Endothelial cell of umbilical vein (primary cell): Measurements from ENCODE around the gene IFNGR1. TPM values are rescaled to one million over a fixed set of nuclear protein-coding genes. Genes with fewer than 3 reads are reported as not detected.

Experiments
- BruUV-seq: library from RNA; stranded (reverse); fragments of 400-500 nt; replicated peaks from 2 replicates; lab custom pipeline; 2021; lab: Mats Ljungman, UMichigan
- CTCF ChIA-PET: fragments of 300-600, 350-600 bp; sonication (Branson Sonifier 250); formaldehyde crosslinking; loops from one replicate; lab custom pipeline; 2021; ENCODE audit warnings: antibody characterized with exemption, inconsistent platforms; lab: Charles Lee
- POLR2A ChIA-PET: fragments of 300-600, 350-600 bp; sonication (Branson Sonifier 250); formaldehyde crosslinking; loops from one replicate; lab custom pipeline; 2021; ENCODE audit warnings: antibody characterized with exemption, inconsistent platforms; lab: Charles Lee
- DNase-seq: peaks from one replicate; pipeline ENCODE4 v3.0.0-alpha.2; 2011; ENCODE audit warnings: low read depth, low spot score
- FAIRE-seq: peaks from 2 replicates; lab custom pipeline; 2011; peaks lifted over from hg19 to GRCh38; lab: Jason Lieb, UNC
- H2AFZ ChIP-seq: 2 replicates; pipeline ENCODE4 v1.6.0; 2012; ENCODE audit warnings: low read depth, low read length, control low read depth, inconsistent platforms
- H3K27ac ChIP-seq: 2 replicates; pipeline ENCODE4 v1.5.1; 2011; ENCODE audit warnings: low read depth, mild to moderate bottlenecking, control low read depth, low read length, moderate library complexity; ENCODE audit not compliant: insufficient read depth
- H3K27me3 ChIP-seq, 2 experiments: 2 replicates each; pipeline versions ENCODE4 v1.6.0 to v1.6.1; 2011; ENCODE audit warnings: low read length in 2 of 2, mixed read lengths in 1 of 2; ENCODE audit not compliant: control insufficient read depth in 2 of 2, insufficient read depth in 2 of 2
- H3K36me3 ChIP-seq, 2 experiments: 2 replicates in 1 of 2; 3 replicates in 1 of 2; pipeline ENCODE4 v1.5.1; 2011; ENCODE audit warnings: low read length in 2 of 2, mild to moderate bottlenecking in 1 of 2, moderate library complexity in 1 of 2; ENCODE audit not compliant: control insufficient read depth in 2 of 2, insufficient read depth in 2 of 2; ENCODE audit errors: extremely low read depth in 1 of 2
- H3K4me1 ChIP-seq: 3 replicates; pipeline ENCODE4 v1.5.1; 2011; ENCODE audit warnings: mild to moderate bottlenecking, low read length; ENCODE audit not compliant: control insufficient read depth, insufficient read depth; ENCODE audit errors: extremely low read depth
- H3K4me2 ChIP-seq: 2 replicates; pipeline ENCODE4 v1.6.1; 2011; ENCODE audit warnings: low read length, control low read depth, mixed read lengths; ENCODE audit not compliant: insufficient read depth
- H3K4me3 ChIP-seq, 3 experiments: fragments of 200-600 bp in 1 of 3; sonication (generic), shearing (Covaris generic) in 1 of 3; replicated peaks in 1 of 3; 2 replicates each; pipeline ENCODE4 v1.5.1; 2011 to 2016; ENCODE audit warnings: control low read depth in 3 of 3, low read length in 3 of 3, mild to moderate bottlenecking in 2 of 3, inconsistent platforms in 1 of 3, low read depth in 1 of 3, moderate library complexity in 1 of 3; ENCODE audit not compliant: insufficient read depth in 1 of 3
- H3K79me2 ChIP-seq: 2 replicates; pipeline ENCODE4 v1.6.0; 2012; ENCODE audit warnings: low read length, inconsistent platforms; ENCODE audit not compliant: control insufficient read depth, insufficient read depth
- H3K9ac ChIP-seq: replicated peaks from 2 replicates; pipeline ENCODE3; 2011; ENCODE audit warnings: low read length, control low read depth; ENCODE audit not compliant: insufficient read depth; ENCODE audit errors: extremely low read depth
- H3K9me1 ChIP-seq: replicated peaks from 3 replicates; pipeline ENCODE4 v1.6.0; 2011; ENCODE audit warnings: mild to moderate bottlenecking, low read length; ENCODE audit not compliant: control insufficient read depth, insufficient read depth; ENCODE audit errors: extremely low read depth
- H3K9me3 ChIP-seq: replicated peaks from 2 replicates; pipeline ENCODE4 v1.5.1; 2012; ENCODE audit warnings: low read length, inconsistent platforms; ENCODE audit not compliant: control insufficient read depth, insufficient read depth
- H4K20me1 ChIP-seq: replicated peaks from 2 replicates; pipeline ENCODE3; 2011; ENCODE audit warnings: mild to moderate bottlenecking, low read length; ENCODE audit not compliant: control insufficient read depth, insufficient read depth; ENCODE audit errors: extremely low read depth
- FOS ChIP-seq: IDR thresholded peaks from 2 replicates; pipeline ENCODE4 v1.6.1; 2011; ENCODE audit warnings: mild to moderate bottlenecking, low read length, moderate library complexity, borderline replicate concordance; ENCODE audit not compliant: insufficient read depth
- MYC ChIP-seq: IDR thresholded peaks from one replicate; pipeline ENCODE4 v1.6.1; 2011; ENCODE audit warnings: mild to moderate bottlenecking, low read depth, low read length
- POLR2A ChIP-seq: IDR thresholded peaks from 2 replicates; pipeline ENCODE4 v1.6.1; 2012; ENCODE audit warnings: low read depth, mild to moderate bottlenecking, control low read depth, low read length
- POLR2AphosphoS5 ChIP-seq: IDR thresholded peaks from 2 replicates; pipeline ENCODE4 v1.6.1; 2012; ENCODE audit warnings: low read depth, mild to moderate bottlenecking, control low read depth, low read length, moderate library complexity; ENCODE audit not compliant: insufficient read depth
- dilution Hi-C: fragments of 300-500 bp; cut with MboI; formaldehyde crosslinking; loops from one replicate; pipeline ENCODE4 v1.15.0; 2019; ENCODE audit warnings: low sequenced_read_pairs; ENCODE audit not compliant: extremely low pct_ligation_motif_present
- intact Hi-C: fragments of 100-400 bp; cut with micrococcal nuclease; formaldehyde crosslinking; loops from one replicate; pipeline ENCODE4 v1.10.0; 2022
- polyA plus RNA-seq, 4 experiments: library from polyadenylated mRNA; depleted of rRNA in 3 of 4; stranded (reverse) in 3 of 4; unstranded in 1 of 4; fragments of >200 nt; gene quantifications; 2 replicates each; pipeline versions ENCODE4 v1.2.1 to v1.2.3, GENCODE V29; 2011 to 2012; ENCODE audit warnings: missing spikeins in 1 of 4
- total RNA-seq: library from RNA; stranded (reverse); gene quantifications from 2 replicates; pipeline ENCODE4 v1.2.3, GENCODE V29; 2021
- TF ChIP-seq, protein P1 (sequence below): IDR thresholded peaks from 2 replicates; pipeline ENCODE4 v1.6.1; 2011; ENCODE audit not compliant: insufficient read depth, insufficient read length
- TF ChIP-seq, protein P2 (sequence below), 2 donors: IDR thresholded peaks; 1 replicate in 1 of 2; 2 replicates in 1 of 2; pipeline ENCODE4 v1.5.1; 2011; ENCODE audit warnings: low read length in 2 of 2, mild to moderate bottlenecking in 2 of 2, moderate library complexity in 2 of 2, control low read depth in 1 of 2, inconsistent platforms in 1 of 2, low read depth in 1 of 2; ENCODE audit not compliant: insufficient read depth in 1 of 2; ENCODE audit errors: extremely low read depth in 1 of 2

IFNGR1 gene
- total and polyA plus RNA-seq, 2 donors (not counting 3 experiments of a cell fraction or from before 2014, with no cell fraction given), result 19.1 to 31.2 TPM

DNA sequence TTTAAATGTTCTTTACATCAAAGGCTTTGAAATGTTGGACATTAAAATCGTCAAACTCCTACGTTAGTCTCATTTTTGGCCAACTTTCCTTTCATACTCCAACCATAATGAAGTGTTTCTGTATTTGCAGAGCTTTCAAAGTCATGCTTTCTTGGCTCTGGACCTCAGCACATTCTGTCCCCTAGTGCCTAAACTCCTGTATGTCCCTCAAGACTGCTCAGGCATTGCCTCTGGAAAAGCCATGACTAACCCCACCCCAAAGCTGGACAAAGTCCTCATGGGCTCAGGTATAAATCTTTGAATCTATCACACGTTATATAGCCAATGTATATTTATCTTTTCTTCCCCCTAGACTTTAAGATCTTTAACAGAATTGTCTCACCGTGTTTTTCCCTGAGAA, 18.9 kb downstream of the IFNGR1 start:
- intact Hi-C loops (no loop called here), dilution Hi-C loops (no loop called here)
- ChIA-PET POLR2A (no interaction called here), CTCF (no interaction called here)
- no peak overlapping the region for H3K4me2 ChIP-seq
- no peaks in the 10 kb centered on the region for H3K9me3 ChIP-seq
- H3K27ac ChIP-seq, result no peak overlapping the region
- no peaks in the 10 kb centered on the region for H3K79me2 ChIP-seq
- no peak overlapping the region for H3K4me3 ChIP-seq
- H3K9me1 ChIP-seq, result no peaks in the 10 kb centered on the region
- peaks cover 8 to 20% of the 10 kb centered on the region in 2 experiments for H3K36me3 ChIP-seq
- FAIRE-seq (no peak), DNase-seq (no peak)
- BruUV-seq, result no TSS peak
- no peak overlapping the region for H2AFZ ChIP-seq
- no peak overlapping the region for H3K9ac ChIP-seq
- no peaks in the 10 kb centered on the region for H3K27me3 ChIP-seq
- no peaks in the 10 kb centered on the region for H4K20me1 ChIP-seq
- H3K4me1 ChIP-seq, result no peaks in the 10 kb centered on the region
- no peak for TF ChIP-seq POLR2AphosphoS5
- TF ChIP-seq, protein P1, sequence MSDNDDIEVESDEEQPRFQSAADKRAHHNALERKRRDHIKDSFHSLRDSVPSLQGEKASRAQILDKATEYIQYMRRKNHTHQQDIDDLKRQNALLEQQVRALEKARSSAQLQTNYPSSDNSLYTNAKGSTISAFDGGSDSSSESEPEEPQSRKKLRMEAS, result no peak
- TF ChIP-seq, protein P2, sequence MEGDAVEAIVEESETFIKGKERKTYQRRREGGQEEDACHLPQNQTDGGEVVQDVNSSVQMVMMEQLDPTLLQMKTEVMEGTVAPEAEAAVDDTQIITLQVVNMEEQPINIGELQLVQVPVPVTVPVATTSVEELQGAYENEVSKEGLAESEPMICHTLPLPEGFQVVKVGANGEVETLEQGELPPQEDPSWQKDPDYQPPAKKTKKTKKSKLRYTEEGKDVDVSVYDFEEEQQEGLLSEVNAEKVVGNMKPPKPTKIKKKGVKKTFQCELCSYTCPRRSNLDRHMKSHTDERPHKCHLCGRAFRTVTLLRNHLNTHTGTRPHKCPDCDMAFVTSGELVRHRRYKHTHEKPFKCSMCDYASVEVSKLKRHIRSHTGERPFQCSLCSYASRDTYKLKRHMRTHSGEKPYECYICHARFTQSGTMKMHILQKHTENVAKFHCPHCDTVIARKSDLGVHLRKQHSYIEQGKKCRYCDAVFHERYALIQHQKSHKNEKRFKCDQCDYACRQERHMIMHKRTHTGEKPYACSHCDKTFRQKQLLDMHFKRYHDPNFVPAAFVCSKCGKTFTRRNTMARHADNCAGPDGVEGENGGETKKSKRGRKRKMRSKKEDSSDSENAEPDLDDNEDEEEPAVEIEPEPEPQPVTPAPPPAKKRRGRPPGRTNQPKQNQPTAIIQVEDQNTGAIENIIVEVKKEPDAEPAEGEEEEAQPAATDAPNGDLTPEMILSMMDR (IDR thresholded peaks at IDR 0.05; ENCODE audit: extremely low read depth in 1 of 2, insufficient read depth in 1 of 2, low read depth in 1 of 2, low read length in 2 of 2), result no peak
- TF ChIP-seq MYC, result no peak
- no peak for TF ChIP-seq POLR2A
- no peak for TF ChIP-seq FOS
